ENCODE data around the gene FMO4. TPM values are rescaled to one million over a fixed set of nuclear protein-coding genes. Genes with fewer than 3 reads are reported as not detected.

FMO4 gene
- total and polyA plus RNA-seq, 2 experiments from 2014 or later = 3.1 to 3.4 TPM

DNA sequence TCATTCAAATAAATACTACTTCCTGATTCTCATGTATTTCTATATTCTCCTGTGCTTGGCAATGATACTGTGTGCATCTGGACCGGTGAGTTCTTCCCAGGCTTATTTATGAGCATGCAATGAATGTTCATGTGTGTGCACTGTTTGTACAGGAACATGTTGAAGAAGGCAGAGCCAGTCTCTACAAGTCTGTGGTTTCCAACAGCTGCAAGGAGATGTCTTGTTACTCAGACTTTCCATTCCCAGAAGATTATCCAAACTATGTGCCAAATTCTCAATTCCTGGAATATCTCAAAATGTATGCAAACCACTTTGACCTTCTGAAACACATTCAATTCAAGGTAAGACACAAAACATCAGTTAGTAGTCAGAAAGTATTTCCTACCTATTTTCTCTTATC is 46.6 kb upstream of the FMO4 start (continued):
- TF ChIP-seq, protein P1, sequence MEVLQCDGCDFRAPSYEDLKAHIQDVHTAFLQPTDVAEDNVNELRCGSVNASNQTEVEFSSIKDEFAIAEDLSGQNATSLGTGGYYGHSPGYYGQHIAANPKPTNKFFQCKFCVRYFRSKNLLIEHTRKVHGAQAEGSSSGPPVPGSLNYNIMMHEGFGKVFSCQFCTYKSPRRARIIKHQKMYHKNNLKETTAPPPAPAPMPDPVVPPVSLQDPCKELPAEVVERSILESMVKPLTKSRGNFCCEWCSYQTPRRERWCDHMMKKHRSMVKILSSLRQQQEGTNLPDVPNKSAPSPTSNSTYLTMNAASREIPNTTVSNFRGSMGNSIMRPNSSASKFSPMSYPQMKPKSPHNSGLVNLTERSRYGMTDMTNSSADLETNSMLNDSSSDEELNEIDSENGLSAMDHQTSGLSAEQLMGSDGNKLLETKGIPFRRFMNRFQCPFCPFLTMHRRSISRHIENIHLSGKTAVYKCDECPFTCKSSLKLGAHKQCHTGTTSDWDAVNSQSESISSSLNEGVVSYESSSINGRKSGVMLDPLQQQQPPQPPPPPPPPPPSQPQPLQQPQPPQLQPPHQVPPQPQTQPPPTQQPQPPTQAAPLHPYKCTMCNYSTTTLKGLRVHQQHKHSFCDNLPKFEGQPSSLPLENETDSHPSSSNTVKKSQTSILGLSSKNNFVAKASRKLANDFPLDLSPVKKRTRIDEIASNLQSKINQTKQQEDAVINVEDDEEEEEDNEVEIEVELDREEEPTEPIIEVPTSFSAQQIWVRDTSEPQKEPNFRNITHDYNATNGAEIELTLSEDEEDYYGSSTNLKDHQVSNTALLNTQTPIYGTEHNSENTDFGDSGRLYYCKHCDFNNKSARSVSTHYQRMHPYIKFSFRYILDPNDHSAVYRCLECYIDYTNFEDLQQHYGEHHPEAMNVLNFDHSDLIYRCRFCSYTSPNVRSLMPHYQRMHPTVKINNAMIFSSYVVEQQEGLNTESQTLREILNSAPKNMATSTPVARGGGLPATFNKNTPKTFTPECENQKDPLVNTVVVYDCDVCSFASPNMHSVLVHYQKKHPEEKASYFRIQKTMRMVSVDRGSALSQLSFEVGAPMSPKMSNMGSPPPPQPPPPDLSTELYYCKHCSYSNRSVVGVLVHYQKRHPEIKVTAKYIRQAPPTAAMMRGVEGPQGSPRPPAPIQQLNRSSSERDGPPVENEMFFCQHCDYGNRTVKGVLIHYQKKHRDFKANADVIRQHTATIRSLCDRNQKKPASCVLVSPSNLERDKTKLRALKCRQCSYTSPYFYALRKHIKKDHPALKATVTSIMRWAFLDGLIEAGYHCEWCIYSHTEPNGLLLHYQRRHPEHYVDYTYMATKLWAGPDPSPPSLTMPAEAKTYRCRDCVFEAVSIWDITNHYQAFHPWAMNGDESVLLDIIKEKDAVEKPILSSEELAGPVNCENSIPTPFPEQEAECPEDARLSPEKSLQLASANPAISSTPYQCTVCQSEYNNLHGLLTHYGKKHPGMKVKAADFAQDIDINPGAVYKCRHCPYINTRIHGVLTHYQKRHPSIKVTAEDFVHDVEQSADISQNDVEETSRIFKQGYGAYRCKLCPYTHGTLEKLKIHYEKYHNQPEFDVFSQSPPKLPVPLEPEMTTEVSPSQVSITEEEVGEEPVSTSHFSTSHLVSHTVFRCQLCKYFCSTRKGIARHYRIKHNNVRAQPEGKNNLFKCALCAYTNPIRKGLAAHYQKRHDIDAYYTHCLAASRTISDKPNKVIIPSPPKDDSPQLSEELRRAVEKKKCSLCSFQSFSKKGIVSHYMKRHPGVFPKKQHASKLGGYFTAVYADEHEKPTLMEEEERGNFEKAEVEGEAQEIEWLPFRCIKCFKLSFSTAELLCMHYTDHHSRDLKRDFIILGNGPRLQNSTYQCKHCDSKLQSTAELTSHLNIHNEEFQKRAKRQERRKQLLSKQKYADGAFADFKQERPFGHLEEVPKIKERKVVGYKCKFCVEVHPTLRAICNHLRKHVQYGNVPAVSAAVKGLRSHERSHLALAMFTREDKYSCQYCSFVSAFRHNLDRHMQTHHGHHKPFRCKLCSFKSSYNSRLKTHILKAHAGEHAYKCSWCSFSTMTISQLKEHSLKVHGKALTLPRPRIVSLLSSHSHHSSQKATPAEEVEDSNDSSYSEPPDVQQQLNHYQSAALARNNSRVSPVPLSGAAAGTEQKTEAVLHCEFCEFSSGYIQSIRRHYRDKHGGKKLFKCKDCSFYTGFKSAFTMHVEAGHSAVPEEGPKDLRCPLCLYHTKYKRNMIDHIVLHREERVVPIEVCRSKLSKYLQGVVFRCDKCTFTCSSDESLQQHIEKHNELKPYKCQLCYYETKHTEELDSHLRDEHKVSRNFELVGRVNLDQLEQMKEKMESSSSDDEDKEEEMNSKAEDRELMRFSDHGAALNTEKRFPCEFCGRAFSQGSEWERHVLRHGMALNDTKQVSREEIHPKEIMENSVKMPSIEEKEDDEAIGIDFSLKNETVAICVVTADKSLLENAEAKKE (CRISPR knock-in tag; IDR thresholded peaks at IDR 0.05) = no peak
- TF ChIP-seq CREB1 (CRISPR knock-in tag; IDR thresholded peaks at IDR 0.05; ENCODE audit: low read depth) (no peak), NANOG (IDR thresholded peaks at IDR 0.05; ENCODE audit: borderline replicate concordance) (no peak), ZNF331 (CRISPR knock-in tag; IDR thresholded peaks at IDR 0.05; ENCODE audit: low read depth) (no peak), JUNB (IDR thresholded peaks at IDR 0.05; ENCODE audit: unreplicated experiment) (no peak), STAT1 (IDR thresholded peaks at IDR 0.05; ENCODE audit: unreplicated experiment) (no peak)
- TF ChIP-seq, protein P2, sequence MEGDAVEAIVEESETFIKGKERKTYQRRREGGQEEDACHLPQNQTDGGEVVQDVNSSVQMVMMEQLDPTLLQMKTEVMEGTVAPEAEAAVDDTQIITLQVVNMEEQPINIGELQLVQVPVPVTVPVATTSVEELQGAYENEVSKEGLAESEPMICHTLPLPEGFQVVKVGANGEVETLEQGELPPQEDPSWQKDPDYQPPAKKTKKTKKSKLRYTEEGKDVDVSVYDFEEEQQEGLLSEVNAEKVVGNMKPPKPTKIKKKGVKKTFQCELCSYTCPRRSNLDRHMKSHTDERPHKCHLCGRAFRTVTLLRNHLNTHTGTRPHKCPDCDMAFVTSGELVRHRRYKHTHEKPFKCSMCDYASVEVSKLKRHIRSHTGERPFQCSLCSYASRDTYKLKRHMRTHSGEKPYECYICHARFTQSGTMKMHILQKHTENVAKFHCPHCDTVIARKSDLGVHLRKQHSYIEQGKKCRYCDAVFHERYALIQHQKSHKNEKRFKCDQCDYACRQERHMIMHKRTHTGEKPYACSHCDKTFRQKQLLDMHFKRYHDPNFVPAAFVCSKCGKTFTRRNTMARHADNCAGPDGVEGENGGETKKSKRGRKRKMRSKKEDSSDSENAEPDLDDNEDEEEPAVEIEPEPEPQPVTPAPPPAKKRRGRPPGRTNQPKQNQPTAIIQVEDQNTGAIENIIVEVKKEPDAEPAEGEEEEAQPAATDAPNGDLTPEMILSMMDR (conservative IDR thresholded peaks at IDR 0.05; ENCODE audit: low read depth in 2 of 2) = no peak

DNA sequence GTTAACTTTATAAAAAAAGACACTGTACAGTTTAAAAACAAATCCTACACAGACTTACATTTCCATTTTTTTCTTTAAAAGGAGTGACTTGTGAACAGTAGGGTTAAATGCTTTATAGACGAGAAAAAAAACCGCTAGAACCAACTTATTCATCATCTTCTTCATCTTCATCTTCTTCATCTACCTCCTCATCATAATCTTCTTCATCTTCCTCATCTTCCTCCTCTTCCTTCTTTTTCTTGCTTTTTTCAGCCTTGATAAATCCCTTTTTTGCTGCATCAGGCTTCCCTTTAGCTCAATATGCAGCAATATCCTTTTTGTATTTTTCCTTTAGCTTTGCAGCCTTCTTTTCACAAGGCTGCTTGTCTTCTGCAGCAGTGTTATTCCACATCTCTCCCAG is 43.2 kb upstream of the FMO4 start:
- Mint-ChIP-seq H3K36me3 (ENCODE audit: low read depth) (no peaks in the 10 kb centered on the region), H3K4me1 (peaks cover 5% of the 10 kb centered on the region; the same call in 2 of the 3 replicates), H3K27ac (no peak overlapping the region), H3K4me3 (no peak overlapping the region), H3K27me3 (ENCODE audit: insufficient read depth, low read depth, poor library complexity) (no peaks in the 10 kb centered on the region), H3K9me3 (peaks cover 3% of the 10 kb centered on the region; the same call in 2 of the 3 replicates)
- DNase-seq (ENCODE audit: low spot score) (no peak), ATAC-seq (no peak)
- Histone ChIP-seq H3K9me2 (ENCODE audit: insufficient read depth) (0 out of 2 replicates have a peak, but pooled peaks cover 6% of the 10 kb centered on the region), H3K36me3 (ENCODE audit: insufficient read depth) (no peaks in the 10 kb centered on the region), H3K4me2 (no peak overlapping the region), H2AFZ (no peak overlapping the region), H3K4me3 (no peak overlapping the region), H3F3A (replicated peaks; ENCODE audit: low read depth) (no peaks in the 10 kb centered on the region), H3K4me1 (ENCODE audit: insufficient read depth) (no peaks in the 10 kb centered on the region), H3K27ac (ENCODE audit: low read depth) (no peak overlapping the region), H3K79me2 (replicated peaks; ENCODE audit: insufficient read depth) (no peaks in the 10 kb centered on the region), H4K20me1 (replicated peaks; ENCODE audit: insufficient read depth) (no peaks in the 10 kb centered on the region), H3K27me3 (ENCODE audit: insufficient read depth) (no peaks in the 10 kb centered on the region)
- TF ChIP-seq EZH2 (IDR thresholded peaks at IDR 0.05; ENCODE audit: low read depth, unreplicated experiment) (no peak), ZNF331 (CRISPR knock-in tag; IDR thresholded peaks at IDR 0.05; ENCODE audit: low read depth) (no peak), JUNB (IDR thresholded peaks at IDR 0.05; ENCODE audit: unreplicated experiment) (no peak), NANOG (IDR thresholded peaks at IDR 0.05; ENCODE audit: borderline replicate concordance) (no peak), CREB1 (CRISPR knock-in tag; IDR thresholded peaks at IDR 0.05; ENCODE audit: low read depth) (no peak), EZH2phosphoT487 (IDR thresholded peaks at IDR 0.05; ENCODE audit: unreplicated experiment) (no peak), POLR2AphosphoS5 (IDR thresholded peaks at IDR 0.05; ENCODE audit: low read depth) (no peak), REST (IDR thresholded peaks at IDR 0.05; ENCODE audit: unreplicated experiment) (no peak), STAT1 (IDR thresholded peaks at IDR 0.05; ENCODE audit: unreplicated experiment) (no peak)
- TF ChIP-seq, protein P2 (conservative IDR thresholded peaks at IDR 0.05; ENCODE audit: low read depth in 2 of 2) = no peak

Measured in GM23338 (cell line).